GM12801 (cell line): ENCODE measurements around the gene EIF4G3.

Experiments used
- CTCF ChIP-seq: IDR thresholded peaks from one replicate; pipeline ENCODE4 v1.5.1; 2011; ENCODE audit warnings: control low read depth; ENCODE audit not compliant: insufficient read length; ENCODE audit errors: extremely low read depth

The EIF4G3 gene

GRCh38 chr1:21176586-21177555 lies at the start of gene EIF4G3:
Gene EIF4G3, minus strand, starts transcription at chr1:21176897. Its CDS starts 174,155 bp downstream, at chr1:21002742.
- TF ChIP-seq CTCF, result no peak

- no peak for TF ChIP-seq CTCF
These were observed 48.4 kb upstream of the EIF4G3 start for GRCh38 chr1:21225065-21225464.

GRCh38 chr1:21220815-21221214 lies 44.1 kb upstream of the EIF4G3 start:
- no peak for TF ChIP-seq CTCF

GRCh38 chr1:21219674-21220073 lies 43.0 kb upstream of the EIF4G3 start:
- TF ChIP-seq CTCF, result no peak

- TF ChIP-seq CTCF, result no peak
These were observed 41.3 kb upstream of the EIF4G3 start for GRCh38 chr1:21217812-21218596.

- TF ChIP-seq CTCF, result no peak
These were observed 40.4 kb upstream of the EIF4G3 start for GRCh38 chr1:21216835-21217811.
